Measurements from ENCODE around the gene LPAR1.
A peak's percentile ranks its signal among the peaks of the same experiment; 100 is the strongest.

Gene LPAR1

DNA sequence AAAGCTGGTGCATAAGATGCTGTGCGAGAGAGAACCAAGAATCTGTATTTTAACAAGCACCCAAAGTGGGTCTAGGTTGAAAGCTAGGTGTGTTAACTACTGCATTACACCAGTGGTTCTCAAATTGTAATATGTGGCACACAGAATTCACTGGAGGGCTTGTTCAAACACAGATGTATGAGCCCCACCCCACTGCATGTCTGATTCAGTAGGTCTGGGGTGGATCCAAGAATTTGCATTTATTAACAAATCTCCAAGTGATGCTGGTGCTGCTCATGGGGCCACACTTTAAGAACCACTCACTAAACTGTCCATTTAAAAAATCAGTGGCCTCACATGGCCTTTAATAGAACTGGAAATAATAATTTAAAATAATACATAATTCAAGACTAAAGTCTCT lies 40.4 kb downstream of the LPAR1 start:
- peak; percentile 60 for DNase-seq

DNA sequence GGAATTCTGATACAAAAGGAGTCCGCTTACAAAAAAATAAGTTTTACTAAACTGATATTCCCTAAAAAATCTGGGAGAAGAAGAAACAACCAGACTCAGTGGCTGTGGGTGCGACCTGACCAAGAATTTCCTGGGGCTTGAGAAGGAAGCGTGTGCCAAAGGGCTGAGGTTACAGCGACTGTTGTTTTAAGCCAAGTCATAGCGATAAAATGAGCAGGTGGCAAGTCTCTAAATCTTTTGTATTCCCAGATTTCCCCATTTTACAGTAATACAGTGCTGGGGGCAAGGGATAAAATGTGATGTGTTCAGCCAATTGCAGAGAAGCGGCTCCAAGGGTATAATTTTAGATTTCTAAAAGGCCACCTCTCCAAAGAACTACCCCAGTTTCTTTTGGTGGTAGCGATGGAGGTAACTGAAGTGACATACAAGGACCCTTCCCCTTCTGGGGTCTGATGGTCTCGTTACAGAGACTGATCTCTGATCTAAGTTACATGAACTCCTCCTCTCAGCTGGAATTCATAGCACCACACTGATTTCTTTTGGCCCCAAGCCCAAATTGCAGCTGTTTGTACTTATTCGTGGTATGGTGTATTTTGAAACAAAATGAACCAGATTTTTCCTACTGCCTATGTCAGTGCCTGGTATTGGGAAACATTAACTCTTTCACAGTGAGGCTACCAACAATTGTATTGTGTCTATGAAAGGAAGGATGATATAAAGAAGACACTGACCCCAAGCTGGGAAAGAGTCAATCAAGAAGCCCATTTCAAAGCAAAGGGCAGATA lies 41.6 kb downstream of the LPAR1 start:
- peak; percentile 90 for DNase-seq

DNA sequence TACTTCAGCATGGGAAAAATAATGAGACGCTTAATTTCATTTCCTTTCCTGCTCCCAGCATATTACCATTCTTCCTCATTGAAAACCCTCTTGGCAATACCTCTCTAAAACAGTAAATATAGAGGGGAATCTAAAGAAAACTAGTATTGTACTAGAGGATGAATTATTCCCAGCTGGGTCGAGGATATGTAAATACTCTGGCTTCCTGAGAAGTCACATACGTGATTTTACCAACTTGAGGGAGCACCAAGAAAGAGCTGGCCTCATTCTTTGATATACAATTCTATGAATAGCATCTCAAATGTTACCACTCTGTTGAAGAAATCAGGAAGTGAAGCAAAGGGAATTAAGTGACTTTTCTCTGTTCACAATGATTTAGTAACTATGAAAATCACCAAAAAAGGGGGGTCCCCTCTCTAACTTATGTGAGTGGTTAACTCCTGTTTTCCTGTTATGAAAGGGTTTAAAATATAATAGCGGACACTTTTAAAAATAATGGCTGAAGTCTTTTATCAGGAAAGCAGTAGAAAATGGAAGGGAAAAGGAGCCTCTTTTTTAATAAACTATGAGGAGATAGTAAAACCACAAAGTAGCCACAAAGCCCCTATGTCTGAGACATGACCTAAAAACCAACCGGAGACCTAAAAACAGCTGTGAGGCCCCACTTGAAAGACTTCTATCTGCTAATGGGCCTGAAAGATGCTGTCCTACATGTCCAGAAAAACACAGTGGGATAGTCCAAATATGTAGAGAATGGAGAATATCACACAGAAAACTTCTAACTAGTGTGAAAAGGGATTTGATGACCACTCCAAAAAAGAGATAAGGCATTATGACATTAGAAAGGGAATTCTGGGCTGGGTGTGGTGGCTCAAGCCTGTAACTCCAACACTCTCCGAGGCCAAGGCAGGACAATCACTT lies 42.6 kb downstream of the LPAR1 start:
- DNase-seq: peak; percentile 46

DNA sequence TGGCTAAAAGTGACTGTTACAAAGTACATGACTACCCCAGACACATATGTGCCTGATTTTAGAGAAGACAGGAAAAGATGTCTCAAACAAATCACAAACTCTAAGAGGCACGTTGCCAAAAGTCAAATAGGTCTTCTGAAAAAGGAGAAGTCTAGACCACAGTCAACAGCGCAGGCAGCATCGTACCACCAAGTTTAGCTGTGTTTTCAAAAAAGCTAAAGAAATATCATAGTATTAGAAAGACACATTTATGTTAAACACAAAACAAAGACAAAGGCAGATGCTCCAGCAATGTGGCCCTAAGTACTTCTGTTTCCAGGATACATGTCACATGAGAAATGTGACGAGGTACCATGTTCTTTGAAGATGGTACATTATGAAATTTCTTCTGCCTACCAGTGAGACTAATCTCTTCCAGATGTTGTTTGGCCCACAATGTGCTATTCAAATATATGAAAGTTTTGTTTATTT lies 43.5 kb downstream of the LPAR1 start:
- peak; percentile 67 for DNase-seq

DNA sequence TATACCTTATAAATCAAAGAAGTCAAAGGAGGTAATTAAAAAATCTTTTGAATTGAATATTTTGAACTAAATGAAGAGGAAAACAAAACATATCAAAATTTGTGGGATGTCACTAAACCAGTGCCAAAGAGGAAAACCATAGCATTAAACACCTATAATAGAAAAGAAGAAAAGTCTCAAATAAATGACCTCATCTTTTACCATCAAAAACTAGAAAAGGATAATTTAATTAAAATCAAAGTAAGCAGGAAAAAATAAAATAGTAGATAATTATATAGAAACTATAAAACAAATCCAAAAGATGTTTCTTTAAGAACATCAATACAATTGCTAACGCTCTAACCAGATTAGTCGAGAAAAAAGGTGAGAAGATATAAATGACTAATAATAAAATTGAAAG lies 47.8 kb downstream of the LPAR1 start:
- DNase-seq: no peak

DNA sequence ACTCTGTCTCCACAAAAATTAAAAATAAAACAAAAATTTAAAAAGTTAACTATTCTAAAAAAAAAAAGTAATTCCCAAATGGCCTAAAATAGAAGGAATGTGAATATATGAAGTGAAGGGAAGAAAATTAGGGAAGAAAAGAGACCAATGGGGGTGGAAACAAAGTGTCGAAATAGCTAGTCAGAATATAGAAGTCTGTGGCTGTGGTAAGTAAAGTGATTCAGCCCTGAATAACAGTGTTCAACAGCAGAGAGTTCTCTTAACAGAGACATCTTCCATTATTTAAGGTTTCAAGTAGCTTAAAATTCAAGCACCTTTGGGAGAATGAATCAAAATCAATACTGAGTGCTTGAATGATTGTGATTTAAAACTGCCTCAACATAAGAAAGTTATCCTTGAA lies 51.7 kb downstream of the LPAR1 start:
- DNase-seq: peak; percentile 45

DNA sequence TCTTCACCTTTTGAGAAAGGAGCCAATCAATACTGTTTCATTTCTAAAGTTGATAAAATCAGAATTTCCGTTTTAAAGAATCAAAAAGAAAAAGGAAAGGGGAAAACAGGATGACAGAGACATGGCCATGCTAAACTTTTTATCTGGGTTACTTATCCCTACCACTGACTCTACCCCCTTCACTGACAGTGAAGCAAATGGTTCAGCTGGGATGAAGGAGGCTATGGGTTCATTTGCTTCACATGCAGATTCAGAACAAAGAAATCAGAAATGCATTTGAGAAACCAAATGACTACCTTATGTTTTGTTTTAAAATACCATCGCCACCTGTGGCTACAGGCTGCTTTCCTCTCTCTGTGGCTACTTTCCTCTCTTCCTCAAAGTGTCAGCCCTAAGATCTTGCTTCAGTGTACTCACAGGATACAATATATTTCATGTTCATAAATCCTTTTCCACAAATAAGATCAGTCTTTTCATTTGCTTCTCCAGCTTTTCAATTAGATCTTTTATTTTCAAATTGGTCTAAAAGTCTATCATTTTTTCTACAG lies 53.3 kb downstream of the LPAR1 start:
- DNase-seq: no peak

DNA sequence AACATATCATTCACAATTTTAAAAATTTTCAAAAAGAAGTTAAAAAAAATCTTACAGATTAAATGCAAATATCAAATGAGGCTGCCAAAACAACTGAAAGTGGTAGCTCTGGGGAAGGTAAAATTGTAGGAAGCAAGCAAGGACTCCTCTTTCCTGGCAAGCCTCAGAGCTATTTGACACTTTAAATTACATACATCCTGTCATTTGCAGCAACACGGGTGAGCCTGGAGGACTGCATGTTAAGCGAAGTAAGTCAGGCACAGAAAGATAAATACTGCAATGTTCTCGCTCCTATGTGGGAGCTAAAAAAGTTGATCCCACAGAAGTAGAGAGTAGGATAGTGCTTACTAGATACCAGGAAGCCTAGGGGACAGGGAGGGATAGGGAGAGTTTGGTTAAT lies 58.0 kb downstream of the LPAR1 start:
- DNase-seq: no peak

DNA sequence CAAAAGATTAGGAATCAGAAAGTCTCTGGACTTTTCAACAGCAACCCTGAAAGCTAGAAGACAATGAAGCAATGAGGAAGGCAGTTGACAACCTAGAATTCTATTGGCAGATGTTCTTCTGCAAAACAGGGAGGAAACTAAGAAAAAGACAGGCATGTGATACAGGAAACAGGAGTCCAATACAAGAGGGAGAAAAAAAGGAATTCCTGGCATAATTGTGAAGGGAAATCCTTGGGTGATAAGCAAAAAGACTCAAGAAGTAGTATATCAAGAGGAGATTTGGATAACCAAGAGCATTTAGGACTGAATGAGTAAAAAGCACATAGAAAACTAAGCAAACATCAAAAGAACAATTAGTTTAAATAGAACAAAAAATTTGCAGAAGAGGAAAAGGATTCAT lies 58.6 kb downstream of the LPAR1 start:
- no peak for DNase-seq

DNA sequence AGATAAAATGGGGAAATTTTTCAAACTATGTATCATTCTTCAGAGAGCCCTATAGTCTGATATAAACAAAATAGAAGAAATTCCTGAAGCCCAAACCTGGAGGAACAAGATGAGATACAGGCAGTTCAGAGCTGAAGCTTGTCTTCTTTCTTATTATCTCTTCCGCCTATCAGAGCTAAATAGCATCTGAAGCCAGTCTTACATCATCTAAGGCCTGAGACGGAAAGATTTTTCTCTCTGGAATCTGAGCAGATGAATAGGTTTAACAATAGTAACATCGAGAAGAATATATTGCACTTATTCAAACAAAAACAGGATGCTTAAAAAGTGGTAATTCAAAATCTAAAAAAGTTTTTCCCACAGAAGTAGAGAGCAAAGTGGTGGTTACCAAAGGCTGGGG lies 59.8 kb downstream of the LPAR1 start:
- no peak for DNase-seq

DNA sequence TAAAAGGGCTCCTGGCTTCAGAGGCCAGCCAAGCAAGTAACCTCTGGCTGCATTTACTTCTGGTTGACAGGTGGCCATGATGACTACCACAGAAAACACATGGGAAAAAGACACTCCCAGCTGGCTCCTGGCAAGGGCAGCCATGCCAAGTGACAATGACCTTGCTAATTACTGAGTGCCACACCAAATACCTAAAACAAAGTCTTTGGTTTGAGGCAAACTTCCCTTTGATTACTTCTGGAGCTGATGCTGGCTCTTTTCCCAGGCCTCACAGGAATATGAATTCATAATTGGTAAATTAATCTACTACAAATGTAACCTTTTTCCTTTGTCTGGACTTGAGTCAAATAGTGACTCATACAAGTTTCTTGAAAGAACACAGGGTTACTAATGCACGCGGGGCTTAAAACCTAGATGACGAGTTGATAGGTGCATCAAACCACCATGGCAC lies 61.0 kb downstream of the LPAR1 start:
- DNase-seq: peak; percentile 52

DNA sequence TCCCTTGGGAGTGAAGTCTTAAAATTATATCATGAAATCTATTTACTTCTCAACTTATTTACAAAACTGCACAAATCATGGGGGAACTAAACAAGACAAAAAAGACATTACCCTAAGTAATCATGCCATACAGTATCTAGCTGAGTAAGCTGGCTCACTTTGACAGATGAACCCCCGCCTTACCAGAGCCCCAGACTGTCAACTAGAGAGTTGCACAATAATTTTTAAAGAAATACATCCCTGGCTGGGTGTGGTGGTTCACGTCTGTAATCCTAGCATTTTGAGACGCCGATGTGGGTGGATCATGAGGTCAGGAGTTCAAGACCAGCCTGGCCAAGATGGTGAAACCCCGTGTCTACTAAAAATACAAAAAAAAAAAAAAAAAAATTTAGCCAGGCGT lies 62.3 kb downstream of the LPAR1 start:
- no peak for DNase-seq

DNA sequence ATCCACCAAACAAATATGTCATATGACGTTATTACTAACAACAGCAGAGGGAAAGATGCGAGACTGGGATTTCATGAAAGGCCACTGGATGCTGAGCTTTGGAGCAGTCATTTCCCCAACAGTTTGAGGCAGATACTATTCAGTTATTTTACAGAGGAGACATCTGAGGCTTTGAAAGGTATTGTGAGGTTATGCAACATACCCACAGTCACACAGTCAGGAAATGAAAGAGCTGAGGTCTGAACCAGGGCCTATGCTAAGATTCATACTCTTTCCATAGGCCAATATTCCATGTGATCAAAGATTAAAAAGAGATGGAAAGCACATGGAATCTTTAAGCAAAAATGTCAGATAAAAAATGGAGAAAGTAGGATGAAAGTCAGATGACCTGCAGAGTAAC lies 63.0 kb downstream of the LPAR1 start:
- no peak for DNase-seq

DNA sequence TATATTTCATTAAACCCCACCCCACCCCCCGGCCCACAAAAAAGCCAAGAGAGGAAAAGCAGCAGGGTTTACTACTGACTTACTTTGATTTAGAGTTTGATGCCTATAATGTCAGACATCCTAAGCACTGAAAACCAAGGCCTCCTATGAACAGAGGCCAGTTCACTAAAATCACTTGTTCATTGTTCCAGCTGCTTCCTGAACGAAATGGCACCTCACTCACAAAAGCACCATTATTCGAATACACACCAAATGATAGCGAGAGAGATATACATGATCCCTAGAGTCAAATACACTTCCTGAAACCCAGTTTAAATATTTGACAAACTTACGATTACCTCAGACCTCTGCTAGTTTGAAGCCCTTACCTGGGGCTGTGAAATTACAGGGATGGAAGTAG lies 66.6 kb downstream of the LPAR1 start:
- no peak for DNase-seq

DNA sequence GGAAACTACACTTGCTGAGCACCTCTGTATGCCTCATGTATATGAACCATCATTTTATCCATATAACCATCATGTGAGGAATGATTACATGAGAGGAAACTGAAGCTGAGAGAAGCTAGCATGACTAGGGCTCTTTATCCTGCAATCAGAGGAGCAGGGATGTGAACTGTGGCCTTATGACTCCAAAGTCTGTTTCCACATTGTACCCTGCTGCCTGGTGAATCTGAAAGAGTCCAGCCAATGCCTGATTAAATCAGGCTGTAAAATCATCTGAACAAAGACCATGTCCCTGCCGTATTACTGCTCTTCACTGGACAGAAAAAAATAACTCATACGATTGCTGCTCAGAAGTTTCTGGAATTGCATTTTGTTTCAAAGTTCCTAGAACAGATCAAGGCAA lies 67.0 kb downstream of the LPAR1 start:
- DNase-seq: no peak

DNA sequence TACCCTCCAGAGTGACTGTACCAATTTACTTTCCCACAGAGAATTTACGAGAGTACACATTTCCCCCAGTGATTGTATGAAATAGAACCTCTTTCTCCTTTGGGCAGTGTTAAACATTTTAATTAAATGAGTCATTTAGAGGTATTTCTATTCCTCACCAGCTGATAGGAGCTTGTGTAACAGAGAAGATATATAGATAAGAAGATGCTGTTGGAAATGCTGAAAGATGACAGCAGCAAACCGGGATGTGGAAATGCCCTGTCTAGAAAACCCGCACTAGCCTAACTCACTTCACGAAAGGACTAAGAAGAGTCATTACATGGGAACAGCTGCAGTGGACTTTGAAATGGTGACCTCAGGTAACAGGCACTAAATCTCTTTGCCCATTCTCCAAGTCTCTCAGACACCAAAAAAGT lies 68.3 kb downstream of the LPAR1 start:
- DNase-seq: peak; percentile 65

DNA sequence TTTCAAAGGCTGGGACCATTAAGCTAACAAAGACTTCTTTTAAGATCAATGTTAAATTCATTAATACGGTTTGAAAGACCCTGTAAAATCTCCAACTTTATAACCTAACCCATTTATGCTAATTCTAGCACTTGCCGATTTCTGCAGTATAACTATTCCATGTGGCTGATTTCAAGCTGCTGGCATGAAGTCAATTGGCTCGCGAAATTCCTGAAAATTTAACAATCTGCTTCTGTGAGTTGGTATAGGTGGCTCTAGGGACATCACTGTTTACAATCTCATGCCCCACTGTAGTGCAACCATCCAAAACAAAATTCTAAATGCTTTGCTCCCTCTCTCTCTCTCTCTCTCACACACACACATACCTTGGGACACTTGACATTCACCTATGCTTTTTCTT lies 70.2 kb downstream of the LPAR1 start:
- DNase-seq: no peak

DNA sequence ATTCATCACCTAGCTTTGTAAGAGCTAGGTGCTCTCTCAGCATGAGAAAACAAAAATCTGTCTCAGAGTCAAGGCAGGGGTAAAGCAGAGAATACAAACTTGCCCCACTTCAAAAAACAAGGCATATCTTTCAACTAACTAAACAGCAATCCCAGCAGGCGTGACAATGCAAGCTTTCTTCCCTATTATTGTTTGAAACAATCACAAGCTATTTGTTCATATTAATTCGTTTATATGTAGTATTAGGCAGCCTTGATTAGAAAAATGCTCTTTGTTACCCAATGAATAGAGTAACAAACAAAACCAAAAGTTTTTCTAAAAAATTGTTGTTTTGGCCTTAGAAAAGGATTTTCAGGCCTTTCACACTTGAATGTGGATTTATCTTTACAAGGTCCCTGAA lies 71.1 kb downstream of the LPAR1 start:
- DNase-seq: no peak

DNA sequence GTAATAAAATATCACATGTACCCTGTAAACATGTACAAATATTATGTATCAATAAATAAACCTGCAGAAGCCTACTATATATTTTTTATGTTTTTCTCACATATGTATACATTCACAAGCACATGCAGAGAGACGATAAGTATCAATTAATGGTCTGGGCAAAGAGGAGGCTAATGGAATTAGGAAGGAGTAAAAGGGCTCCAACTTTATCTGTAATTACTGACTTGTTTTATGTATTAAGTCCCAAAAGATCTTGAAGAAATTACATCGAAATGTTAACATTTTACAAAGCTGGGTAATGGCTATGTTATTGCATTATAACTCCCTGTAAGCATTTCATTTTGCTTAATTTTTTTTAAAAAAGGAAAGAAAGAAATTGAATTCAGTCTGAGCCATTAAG lies 78.0 kb downstream of the LPAR1 start:
- DNase-seq: no peak

DNA sequence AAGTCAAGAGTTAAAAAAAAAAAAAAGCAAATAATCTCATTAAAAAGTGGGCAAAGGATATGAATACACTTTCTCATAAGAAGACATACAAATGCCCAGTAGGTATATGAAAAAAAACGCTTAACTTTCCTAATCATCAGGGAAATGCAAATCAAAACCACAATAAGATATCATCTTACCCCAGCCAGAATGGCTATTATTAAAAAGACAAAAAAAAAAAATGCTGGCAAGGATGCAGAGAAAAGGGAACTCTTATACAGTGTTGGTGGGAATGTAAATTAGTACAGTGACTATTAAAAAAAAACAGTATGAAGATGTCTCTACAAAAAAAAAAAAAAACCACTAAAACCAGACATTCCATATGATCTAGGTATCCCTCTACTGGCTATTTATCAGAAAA lies 79.4 kb downstream of the LPAR1 start:
- DNase-seq: peak; percentile 30

DNA sequence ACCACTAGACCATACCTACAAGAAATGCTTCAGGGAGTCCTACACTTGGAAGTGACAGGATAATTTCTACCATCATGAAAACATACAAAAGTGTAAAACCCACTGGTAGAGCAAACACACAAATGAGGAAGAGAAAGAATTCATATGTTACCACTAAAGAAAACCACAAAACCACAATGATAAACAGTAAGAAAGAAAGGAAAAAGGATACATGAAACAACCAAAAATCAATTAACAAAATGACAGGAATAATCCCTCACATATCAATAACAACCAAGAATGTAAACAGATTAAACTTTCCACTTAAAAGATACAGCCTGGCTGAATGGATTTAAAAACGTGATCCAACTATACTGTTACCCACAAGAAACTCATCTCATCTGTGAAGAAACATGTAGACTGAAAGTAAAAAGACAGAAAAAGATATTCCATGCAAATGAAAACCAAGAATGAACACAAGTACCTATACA lies 83.4 kb downstream of the LPAR1 start:
- peak; percentile 26 for DNase-seq

DNA sequence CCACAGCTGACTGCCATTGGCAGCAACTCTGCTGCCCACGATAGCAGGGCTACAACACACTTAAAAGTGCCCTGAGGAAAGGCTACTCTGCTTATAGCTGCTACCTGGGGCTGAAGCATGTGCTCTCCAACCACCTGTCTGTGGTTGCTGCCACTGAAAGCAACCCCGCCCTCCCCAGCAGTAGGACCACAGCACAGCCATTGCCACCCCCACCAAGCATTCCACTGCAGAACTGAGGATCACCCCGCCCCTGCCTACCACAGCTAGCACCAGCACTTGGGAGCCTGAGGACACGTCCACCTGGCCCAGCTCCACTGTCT lies 85.8 kb downstream of the LPAR1 start:
- DNase-seq: no peak

DNA sequence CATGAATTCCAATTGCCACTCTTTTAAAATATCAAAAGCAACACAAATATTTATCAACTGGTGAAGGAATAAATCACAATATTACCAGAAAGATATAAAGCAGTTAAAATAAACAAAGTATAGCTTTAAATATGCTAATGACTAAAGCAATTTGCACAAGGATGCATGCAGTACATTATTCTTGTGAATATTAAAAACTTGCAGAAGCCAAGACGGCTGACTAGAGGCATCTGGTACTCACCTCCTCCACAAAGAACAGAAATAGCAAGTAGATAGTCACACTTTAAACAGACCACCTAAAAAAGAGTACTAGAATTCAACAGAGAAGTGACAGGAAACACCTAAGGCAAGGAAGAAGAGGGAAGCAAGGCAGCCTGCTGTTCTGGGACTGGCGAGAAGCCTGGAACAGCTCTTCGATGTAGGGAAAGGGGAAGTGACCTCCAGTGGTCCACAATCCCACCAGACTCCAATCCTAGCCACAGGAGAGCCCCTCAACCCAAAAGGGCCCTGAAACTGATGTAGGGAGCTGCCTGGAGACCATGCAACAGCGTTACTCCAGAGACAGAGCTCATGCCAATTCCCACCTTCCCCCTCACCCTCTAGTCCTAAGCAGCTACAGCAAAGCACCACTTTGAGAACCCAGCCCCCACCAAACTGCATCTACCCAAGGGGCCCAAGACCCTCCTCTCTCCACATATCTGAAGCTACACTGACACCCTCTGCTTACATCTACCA lies 86.3 kb downstream of the LPAR1 start:
- no peak for DNase-seq

Data from fibroblast of skin of scalp (primary cell).